Measurements from ENCODE around the gene MOCS1.
"Not testable (repeated sequence)": the region's sequence is repeated elsewhere in the genome, so short reads cannot be mapped to it uniquely, and the experiment has no call there.

MOCS1 gene

DNA sequence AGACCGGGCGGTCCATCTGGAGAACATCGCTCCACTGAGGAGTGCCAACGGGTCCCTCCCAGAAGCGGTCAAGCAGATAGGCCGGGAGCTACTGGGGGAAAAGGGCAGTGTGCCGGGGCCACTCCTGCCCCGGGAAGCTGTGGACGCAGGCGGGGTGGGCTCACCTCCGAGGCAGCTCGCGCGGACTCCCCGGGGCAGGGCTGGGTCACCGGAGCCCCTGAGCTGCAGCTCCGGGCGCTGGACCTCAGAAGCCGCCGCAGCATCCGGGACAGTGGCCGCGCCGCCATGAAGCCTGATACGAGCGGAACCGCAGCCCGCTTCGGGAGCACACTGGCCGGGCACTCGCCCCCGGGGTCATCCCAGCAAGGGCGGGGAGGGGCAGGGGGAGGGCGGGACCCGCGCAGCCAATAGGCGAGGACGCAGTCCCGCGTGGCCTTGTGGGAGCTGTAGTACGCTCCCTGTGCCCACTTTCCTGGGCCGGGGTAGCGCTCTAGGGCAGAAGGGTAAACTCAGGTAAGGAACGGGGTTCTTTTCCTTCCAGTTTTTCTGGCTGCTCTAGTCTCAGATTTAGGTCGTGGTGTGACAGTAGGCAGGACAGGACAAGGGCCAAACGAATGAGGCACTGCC, at the start of gene MOCS1:
TSS of gene MOCS1 (minus strand) at position 332 of the 627 bp plus-strand sequence. CDS start at position 287, 45 bp downstream.
- DNase-seq: peak; percentile 78

DNA sequence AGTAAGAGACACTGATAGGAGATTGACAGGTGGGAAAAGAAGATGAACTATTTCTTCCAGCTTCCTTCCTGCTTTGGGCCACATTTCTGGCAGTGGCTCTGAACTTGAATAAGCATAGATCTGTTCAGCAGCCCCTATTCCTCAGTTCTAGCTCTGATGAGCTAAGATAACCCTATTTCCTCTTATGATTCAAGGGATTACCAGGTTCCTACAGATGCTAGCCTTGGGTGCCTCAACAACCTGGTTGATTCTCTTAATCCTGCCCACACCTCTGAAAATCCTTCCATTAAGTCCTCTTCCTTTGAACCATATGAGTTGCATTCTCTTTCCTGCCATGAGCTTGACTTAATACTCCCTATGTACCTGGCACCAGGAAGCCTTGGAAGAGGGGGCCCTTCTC, 49.8 kb upstream of the MOCS1 start:
- DNase-seq: no peak

DNA sequence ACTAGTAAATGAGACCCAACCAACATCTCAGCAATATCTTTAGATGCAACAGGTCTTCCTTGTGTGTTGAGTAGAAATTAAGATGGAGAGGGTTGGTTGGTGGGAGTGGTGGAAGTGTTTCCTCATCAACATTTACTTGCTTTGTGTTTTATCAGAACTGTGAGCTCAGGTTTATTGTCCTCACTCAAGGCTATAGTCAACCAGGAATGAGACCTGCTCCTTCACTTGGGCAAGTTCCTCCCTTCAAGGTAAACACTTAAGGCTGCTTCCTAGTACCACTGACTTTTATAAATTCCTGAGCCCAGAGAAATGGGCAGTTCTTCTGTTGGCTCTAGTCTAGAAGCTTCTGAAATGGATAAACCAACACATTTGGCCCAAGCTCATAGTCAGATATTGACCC, 48.9 kb upstream of the MOCS1 start:
- no peak for DNase-seq

DNA sequence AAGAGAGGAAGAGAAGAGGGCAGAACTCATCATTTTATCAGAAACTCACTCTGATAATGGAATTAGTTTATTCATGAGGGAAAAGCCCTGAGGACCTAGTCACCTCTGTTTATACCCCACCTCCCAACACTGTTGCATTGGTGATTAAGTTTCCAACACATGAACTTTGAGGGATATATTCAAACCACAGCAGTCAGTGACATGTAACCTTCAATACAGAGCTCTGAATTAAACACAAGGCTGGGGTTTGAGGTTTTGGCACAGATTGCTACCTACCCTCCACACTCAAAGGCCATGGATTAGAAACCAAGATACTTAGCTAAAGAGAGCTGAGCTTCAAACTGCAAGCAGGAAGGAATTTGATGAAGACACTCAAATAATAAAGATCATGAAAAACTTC, 48.5 kb upstream of the MOCS1 start:
- DNase-seq: no peak

DNA sequence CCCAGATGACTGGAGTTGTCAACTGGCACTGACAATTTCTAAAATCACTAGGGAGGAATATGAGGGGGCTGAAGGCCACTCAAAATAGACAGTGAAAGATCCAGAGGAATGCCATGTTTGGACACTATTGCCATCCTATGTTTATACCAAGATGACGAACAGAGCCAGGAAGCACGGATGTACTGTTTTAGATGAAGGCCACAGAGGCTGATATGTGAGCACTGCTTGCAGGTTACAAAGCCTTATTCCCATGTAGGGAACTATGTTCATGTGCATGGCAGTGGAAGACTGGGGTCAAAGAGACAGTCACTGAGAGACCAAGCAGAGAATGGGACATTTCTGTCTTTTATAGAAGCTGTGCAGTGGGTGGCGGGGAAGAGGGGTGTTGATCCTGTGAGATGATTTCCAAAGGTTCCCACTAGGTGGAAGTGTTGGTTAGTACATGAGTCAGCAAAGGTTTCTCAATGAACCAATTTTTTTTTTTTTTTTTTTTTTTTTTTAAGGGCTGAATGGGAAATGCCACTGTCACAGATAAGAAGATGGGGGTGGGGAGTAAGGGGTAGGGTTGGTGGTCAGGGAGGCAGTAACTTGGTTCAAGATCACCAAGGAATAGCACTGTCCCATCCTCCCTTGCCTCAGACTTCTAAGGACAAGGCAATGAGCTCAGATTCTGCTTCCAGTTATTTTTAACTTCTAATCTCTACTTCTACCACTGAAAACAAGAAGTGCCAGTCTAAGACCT, 46.7 kb upstream of the MOCS1 start:
- peak; percentile 42 for DNase-seq

DNA sequence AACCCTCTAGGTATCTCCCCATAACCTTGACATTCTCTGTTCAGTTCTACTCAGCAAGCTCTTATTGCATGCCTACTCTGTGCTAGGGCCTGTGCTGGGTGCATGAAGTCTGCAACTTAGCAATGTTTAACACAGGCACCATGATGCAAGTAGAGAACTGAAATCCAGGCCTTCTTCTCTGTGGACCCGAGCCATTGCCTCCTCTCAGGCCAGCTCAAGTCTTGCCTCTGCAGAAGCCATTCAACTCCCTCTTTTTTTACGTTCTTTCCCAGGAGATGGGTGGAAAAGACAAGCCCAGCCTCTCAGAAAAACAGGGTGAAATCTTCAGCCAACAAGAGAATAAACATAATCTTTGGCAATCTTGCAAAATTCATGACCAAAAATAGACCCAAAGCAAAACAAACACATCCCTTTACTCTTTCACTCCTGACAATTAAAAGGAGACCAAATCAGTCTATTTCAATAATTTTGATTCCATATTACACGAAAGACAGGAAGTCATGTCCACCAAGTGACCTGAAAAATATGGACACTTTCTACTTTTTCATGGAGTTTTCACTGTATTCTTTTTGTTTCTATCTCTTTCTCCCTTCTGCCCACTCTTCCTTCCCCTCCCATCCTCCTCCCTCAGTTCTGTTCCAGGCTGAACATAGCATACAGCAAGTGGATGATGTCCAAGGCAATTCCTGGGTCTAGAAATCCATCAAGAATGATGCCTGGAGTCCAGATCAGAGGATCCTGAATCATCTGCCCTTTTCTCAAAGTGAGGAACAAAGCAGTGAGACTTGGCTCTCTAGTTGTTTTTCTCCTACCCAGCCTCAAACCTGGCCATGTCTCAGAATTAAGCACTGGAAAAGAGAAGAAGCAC, 45.4 kb upstream of the MOCS1 start:
- no peak for DNase-seq

DNA sequence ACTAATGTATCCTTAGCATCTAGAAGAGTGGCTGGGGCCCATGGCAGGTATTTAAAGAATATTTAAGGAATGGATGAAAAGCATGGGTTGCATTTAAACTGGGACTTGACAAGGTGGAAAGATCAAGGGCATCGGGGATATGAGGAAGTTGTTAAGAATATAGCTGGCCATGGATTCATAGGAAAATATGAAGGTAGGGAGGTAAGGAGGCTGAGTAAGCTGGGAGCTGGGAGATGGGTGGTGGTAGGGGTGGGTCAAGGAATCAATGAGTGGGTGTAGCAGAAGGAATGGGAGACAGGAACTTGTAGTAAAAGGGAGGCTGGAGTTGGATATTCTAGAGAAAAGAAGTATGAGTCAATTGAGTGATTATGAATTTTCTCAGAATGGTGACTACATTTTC, 44.0 kb upstream of the MOCS1 start:
- DNase-seq: no peak

DNA sequence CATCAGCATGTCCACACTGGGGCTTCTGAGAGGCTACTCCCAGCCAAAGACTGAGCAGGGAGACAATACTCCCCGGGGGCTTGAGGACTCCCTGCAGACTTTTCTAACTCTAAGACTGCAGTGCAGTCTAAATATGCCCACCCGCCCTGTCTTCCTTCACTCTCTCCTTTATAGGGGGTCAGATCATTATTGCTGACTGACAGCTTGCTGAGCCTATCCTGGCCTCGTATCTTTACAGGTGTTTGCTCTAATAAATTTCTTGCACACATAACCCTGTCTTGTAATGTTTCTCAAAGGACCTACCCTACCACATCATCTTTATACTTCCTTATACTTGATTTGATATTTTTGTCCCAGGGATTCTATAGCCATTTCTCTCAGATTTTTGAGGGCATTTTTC, 39.4 kb upstream of the MOCS1 start:
- no peak for DNase-seq

DNA sequence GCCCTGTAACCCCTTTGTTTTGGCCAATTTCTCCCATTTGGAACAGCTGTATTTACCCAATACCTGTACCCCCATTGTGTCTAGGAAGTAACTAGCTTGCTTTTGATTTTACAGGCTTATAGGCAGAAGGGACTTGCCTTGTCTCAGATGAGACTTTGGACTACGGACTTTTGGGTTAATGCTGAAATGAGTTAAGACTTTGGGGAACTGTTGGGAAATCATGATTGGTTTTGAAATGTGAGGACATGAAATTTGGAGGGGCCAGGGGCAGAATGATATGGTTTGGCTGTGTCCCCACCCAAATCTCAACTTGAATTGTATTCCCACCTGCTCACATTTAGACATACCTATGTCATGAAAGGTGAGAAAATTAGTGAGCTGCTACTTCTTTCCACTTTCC, 38.5 kb upstream of the MOCS1 start:
- DNase-seq: not testable (repeated sequence)

DNA sequence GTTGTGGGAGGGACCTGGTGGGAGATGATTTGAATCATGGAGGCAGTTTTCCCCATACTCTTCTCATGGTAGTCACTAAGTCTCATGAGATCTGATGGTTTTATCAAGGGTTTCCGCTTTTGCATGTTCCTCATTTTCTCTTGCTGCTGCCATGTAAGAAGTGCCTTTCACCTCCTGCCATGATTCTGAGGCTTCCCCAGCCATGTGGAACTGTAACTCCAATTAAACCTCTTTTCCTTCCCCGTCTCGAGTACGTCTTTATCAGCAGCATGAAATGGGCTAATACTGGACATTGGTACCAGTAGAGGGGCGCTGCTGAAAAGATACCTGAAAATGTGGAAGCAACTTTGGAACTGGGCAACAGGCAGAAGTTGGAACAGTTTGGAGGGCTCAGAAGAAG, 36.9 kb upstream of the MOCS1 start:
- not testable (repeated sequence) for DNase-seq

DNA sequence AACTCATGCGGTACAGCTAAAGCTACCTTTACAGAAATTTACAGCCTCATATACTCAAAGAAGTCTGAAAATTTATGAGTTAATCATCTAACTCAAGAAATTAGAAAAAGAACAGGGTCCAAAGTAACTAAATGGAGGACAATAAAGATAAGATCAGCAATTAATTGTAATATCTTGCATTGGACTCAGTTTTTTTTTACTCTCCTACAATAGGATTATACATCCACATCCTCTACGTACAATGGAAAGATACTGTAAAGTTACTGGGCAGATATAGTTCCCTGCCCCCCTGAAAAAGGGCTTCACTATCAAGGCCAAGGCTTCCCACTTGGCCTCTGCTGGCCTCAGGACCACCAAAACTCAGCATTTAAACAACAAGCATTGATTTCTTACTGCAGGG, 31.5 kb upstream of the MOCS1 start:
- no peak for DNase-seq

DNA sequence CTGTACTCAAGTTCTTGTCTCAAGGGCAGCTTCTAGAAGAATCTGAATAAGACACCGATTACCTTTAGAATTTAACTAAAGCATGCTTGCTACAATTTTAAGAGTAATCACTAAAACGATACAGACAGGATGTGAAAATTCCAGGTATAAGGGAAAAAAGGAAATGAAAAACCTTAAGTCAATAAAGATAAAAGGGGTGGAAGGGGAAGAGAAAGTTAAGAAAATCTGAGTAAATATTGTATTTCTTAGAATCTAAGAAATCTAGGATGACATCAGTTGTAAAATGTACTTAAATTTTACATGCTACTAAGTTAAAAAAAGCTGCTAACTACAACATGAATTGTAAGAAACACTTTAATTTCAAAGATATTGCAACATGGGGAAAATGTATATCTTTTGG, 30.3 kb upstream of the MOCS1 start:
- DNase-seq: no peak

DNA sequence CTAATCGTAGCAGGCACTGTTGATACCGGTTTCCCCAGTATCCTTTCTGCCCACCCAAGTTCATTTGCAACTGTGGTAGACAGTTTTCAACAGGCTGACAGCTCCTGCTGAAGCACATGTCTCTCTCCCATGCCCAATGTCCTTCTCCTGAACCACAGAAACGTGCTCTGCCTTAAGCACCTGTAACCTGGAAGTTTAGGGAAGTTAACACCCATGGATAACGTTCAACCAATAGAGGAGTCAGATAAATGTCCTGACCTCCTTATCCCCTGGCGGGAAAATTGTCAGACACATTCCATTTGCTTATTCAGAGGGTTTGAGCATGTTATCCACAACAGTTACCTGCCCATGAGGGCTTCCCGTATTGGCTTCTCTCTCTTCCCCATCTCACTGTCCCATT, 29.8 kb upstream of the MOCS1 start:
- DNase-seq: no peak

DNA sequence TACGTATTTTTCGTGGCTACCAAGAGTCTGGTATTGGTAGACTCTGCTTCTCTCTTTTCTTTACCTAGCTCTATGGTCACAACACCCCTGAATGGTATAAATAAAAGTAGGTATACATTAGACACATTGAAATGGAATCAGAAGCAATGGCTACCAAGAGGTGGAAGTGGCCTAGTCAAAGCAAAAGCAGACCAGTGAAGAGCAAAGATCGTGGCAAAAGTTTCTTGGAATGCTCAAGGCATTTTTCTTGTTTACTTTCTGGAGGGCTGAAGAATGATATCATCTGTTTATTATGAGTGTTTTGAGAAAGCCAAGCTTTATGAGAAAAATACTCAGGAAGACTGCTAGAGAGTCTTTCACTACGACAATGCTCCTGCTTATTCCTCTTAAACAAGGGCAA, 28.6 kb upstream of the MOCS1 start:
- DNase-seq: peak; percentile 58

DNA sequence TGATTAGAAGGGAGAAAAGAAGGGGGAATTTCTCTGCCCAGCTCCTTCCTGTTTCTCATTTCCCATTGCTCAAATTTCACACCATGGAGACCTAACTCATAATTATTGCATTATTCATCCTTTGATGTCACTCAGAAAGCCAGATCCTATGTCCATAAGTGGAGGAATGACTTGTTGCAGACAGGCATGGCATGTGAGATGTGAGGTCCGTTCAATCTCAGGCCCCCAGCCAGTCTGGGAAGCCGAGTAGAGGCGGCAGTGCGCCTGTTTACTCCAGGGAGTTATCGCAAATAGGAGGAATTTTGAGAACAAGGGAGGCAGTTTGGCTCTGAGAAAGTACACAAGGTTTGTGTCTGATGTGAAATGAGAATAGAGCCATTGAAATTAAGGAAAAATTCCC, 26.9 kb upstream of the MOCS1 start:
- peak; percentile 57 for DNase-seq

DNA sequence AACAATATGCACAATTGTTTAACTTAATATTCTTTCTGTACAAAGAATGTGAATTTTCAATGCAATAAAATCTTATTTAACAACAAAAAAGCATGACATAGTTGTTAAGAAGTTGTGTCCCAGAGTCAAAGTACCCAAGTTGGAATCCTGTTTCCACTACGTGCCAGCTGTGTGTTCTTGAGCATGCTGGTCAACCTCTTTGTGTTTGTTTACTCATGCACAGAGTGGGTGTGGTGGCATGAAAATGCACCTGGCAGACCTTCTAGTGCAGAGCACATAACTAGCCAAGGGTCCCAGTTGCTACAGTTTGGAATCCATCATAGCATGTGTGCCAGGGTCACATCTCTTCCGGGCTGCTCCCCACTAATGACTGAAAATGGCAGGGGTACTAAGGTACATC, 24.7 kb upstream of the MOCS1 start:
- no peak for DNase-seq

DNA sequence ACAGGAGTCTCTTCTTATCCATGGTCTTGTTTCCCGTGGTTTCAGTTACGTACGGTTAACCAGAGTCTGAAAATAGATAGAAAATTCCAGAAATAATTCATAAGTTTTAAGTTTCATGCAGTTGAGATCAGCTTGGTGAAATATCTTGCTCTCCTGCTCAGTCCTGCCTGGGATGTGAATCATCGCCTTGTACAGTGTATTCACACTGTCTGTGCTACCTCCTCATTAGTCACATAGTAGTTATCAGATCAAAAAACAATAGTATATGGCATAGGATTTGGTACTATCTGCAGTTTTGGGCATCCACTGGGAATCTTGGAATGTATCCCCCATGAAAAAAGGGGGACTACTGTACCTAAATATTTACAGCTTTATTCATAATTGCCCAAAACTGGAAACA, 22.7 kb upstream of the MOCS1 start:
- peak; percentile 27 for DNase-seq

DNA sequence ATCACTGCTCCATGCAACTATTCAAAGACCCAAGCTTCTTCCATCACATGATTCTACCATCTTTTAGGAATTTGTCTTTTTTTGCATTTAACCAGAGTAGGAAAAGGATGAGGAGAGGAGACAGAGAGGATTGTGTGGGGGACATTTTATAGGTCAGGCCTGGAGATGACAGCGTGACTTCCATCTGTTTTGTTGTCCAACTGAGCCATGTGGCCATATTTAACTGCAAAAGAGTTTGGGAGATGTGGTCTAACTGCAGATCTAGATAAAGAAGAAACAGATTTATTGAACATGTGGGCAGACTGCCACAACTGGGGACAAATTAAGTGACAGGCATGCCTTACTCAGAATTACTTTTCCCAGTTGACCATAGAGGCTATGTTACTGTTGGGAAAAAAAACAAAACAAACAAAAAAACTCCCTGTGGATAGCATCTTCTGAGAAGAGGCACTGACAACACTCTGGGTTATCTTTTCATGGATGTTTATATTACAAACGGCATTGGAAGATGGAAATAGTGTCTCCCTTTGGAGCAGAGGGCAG, 18.9 kb upstream of the MOCS1 start:
- DNase-seq: no peak

DNA sequence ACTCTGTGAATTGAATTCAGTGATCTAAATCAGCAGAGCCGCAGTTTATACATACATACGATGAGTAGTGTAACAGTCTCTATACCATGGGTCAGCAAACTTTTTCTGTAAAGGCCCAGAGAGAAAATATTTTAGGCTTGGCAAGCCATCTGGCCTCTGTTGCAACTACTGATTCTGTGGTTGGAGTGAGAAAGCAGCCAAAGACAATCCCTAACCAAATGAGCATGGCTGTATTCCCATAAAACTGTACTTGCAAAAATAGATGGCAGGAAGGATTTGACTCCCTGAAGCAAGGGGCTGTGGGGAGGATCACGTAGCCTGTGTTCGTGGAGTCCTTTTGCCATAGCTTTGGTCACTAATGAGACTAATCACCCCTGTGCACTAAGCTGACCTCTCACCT, 17.9 kb upstream of the MOCS1 start:
- DNase-seq: no peak

DNA sequence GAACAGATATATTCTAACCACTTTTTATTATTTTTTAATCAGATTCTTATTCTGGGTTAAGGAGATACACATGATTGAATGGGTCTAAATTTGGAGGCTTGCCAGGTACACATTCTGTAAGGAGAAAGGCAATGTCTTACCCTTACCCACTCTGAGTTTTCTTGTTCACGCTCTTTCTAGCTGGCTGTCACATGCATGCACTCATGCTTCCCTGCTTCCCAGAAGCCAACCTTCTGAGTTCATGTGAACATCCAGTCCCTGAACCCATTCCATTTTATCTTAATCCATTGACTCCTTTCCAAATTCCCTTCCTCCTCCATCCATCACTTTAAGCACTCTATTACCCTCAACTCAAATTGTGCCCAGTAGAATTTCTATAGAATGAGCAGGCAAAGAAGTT, 17.5 kb upstream of the MOCS1 start:
- no peak for DNase-seq

DNA sequence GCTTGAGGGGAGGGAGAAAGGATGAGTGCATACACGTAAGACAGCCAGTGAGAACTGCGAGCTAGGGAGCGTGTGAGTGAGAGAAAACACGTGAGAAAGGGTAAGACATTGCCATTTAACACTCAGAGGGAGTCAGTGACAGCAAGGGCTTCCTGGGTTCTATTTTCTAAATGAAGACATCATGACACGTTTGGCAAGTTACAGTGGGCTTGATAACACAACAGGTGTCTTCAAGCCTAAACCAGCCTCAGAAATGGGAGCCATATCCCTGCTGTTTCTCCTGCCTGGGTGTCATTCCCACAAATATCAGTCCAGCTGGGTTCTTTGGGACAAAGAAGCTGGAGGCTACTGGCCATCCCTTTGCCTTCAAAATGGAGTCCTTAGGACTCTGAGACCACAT, 16.9 kb upstream of the MOCS1 start:
- no peak for DNase-seq

DNA sequence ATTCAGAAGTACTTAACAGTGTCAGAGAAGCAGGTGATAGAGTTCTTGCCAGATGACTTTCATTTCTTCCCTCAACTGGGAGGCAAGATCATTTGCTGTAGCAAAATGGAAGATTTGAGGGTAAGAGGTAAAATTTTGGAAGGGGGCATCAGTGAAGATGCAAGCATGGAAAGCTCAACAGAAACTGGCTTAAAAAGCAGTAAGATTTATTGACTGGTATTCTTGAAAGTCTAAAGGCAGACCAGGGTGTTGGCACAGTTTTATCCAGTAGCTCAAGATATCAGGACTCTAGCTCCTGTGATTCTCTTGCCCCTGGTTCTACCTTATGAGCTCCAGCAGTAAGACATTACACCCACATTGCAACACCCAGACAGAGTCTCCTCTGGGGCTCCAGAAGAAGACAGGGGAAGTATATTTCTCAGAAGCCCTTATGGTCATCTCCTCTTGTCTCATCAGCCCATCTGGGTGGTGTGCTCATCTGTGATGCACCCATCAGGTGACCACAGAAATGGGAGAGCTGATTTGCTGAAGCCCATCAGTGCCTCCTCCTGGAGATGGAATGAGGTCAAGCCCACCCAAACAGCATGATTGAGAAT, 16.0 kb upstream of the MOCS1 start:
- DNase-seq: no peak

DNA sequence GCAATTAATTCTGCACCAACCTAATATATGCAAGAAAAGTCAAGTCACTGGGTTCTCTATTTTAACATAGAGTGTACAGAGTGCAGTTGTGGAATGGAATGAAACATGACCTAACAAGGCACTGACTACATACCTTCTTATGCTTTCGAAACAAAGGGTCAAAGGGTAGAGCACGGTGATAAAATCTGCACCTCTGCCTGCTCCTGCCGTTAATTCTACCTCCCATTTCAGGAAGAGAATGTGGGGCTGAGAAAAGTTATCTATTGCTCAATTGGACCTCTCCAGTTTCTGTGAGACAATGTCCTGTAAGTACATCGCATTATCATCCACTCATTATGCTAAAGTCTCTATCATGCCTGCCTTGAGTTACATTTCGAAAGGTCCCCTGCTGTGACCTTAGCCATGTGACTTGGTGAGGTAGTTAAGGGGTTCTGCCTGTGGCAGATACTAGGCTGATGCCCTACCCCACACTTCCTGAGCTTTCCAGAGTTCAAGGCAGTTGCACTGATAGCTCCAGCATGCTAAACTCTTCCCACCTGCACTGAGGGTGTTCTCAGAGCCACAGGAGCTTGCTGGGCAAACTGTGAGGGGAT, 14.0 kb upstream of the MOCS1 start:
- DNase-seq: no peak

All from EL (cell line).